H9 (cell line): Measurements from ENCODE around the gene ZSCAN31. TPM values are rescaled to one million over a fixed set of nuclear protein-coding genes. Genes with fewer than 3 reads are reported as not detected.

ENCODE experiments used
- DNase-seq: peaks from one replicate; pipeline ENCODE4 v3.0.0-alpha.2; 2017
- H2AFZ ChIP-seq: one replicate; pipeline ENCODE4 v1.6.1; 2013; ENCODE audit warnings: mild to moderate bottlenecking, low read length, control low read depth, moderate library complexity
- H2AK5ac ChIP-seq: 2 replicates; pipeline ENCODE4 v1.6.1; 2013; ENCODE audit warnings: low read length, control low read depth, mixed read lengths; ENCODE audit not compliant: insufficient read length
- H2BK120ac ChIP-seq: one replicate; pipeline ENCODE4 v1.6.1; 2013; ENCODE audit warnings: low read depth, mild to moderate bottlenecking, low read length, control low read depth, inconsistent platforms; ENCODE audit not compliant: poor library complexity, severe bottlenecking
- H2BK12ac ChIP-seq: 2 replicates; pipeline ENCODE4 v1.6.1; 2013; ENCODE audit warnings: low read length, control low read depth, mixed read lengths, low read depth; ENCODE audit not compliant: insufficient read length
- H2BK15ac ChIP-seq: 2 replicates; pipeline ENCODE4 v1.6.1; 2013; ENCODE audit warnings: low read depth, low read length, control low read depth
- H2BK20ac ChIP-seq: one replicate; pipeline ENCODE4 v1.6.1; 2013; ENCODE audit warnings: low read depth, mild to moderate bottlenecking, low read length, control low read depth, inconsistent platforms; ENCODE audit not compliant: poor library complexity, severe bottlenecking
- H2BK5ac ChIP-seq: 2 replicates; pipeline ENCODE4 v1.6.1; 2013; ENCODE audit warnings: low read length, control low read depth, mixed read lengths; ENCODE audit not compliant: insufficient read length
- H3K14ac ChIP-seq: 2 replicates; pipeline ENCODE4 v1.6.1; 2013; ENCODE audit warnings: low read length, control low read depth; ENCODE audit not compliant: insufficient read depth
- H3K18ac ChIP-seq: 2 replicates; pipeline ENCODE4 v1.6.1; 2013; ENCODE audit warnings: low read depth, mild to moderate bottlenecking, mixed read lengths, low read length, control low read depth; ENCODE audit not compliant: insufficient read length
- H3K23ac ChIP-seq: 2 replicates; pipeline ENCODE4 v1.6.1; 2013; ENCODE audit warnings: low read length, control low read depth, mixed read lengths, low read depth; ENCODE audit not compliant: insufficient read length
- H3K23me2 ChIP-seq: 2 replicates; pipeline ENCODE4 v1.6.1; 2013; ENCODE audit warnings: low read depth, mild to moderate bottlenecking, mixed read lengths, low read length, control low read depth; ENCODE audit not compliant: insufficient read length, poor library complexity, severe bottlenecking
- H3K27ac ChIP-seq: 2 replicates; pipeline ENCODE4 v1.5.1; 2013; ENCODE audit warnings: low read length, control low read depth, mixed read lengths, low read depth; ENCODE audit not compliant: insufficient read length
- H3K27me3 ChIP-seq: 2 replicates; pipeline ENCODE4 v1.6.1; 2013; ENCODE audit warnings: low read length, control low read depth, inconsistent platforms; ENCODE audit not compliant: insufficient read depth
- H3K4ac ChIP-seq: 2 replicates; pipeline ENCODE4 v1.6.1; 2013; ENCODE audit warnings: low read depth, mild to moderate bottlenecking, control low read depth, inconsistent platforms, low read length, moderate library complexity
- H3K4me1 ChIP-seq: 2 replicates; pipeline ENCODE4 v1.6.1; 2013; ENCODE audit warnings: low read length, control low read depth, inconsistent platforms; ENCODE audit not compliant: insufficient read depth
- H3K4me2 ChIP-seq: 2 replicates; pipeline ENCODE4 v1.6.1; 2013; ENCODE audit warnings: low read length, control low read depth, mixed read lengths; ENCODE audit not compliant: insufficient read length, insufficient read depth
- H3K56ac ChIP-seq: 2 replicates; pipeline ENCODE4 v1.6.1; 2013; ENCODE audit warnings: low read depth, mild to moderate bottlenecking, mixed read lengths, low read length, control low read depth; ENCODE audit not compliant: insufficient read length
- H3K79me1 ChIP-seq: 2 replicates; pipeline ENCODE4 v1.6.1; 2013; ENCODE audit warnings: low read depth, mild to moderate bottlenecking, moderate library complexity, low read length, control low read depth, inconsistent platforms; ENCODE audit not compliant: insufficient read depth, poor library complexity, severe bottlenecking
- H3K79me2 ChIP-seq: 2 replicates; pipeline ENCODE4 v1.6.1; 2013; ENCODE audit warnings: low read length, control low read depth, inconsistent platforms; ENCODE audit not compliant: insufficient read depth
- H3K9ac ChIP-seq: 2 replicates; pipeline ENCODE4 v1.6.1; 2013; ENCODE audit warnings: low read length, control low read depth, mixed read lengths; ENCODE audit not compliant: insufficient read length; ENCODE audit errors: extremely low read depth
- H3K9me3 ChIP-seq: one replicate; pipeline ENCODE4 v1.6.1; 2013; ENCODE audit warnings: low read depth, low read length, inconsistent platforms; ENCODE audit not compliant: control insufficient read depth
- H3T11ph ChIP-seq: one replicate; pipeline ENCODE4 v1.6.1; 2013; ENCODE audit warnings: mild to moderate bottlenecking, low read length, control low read depth, inconsistent platforms
- H4K20me1 ChIP-seq: one replicate; pipeline ENCODE4 v1.6.1; 2013; ENCODE audit not compliant: control insufficient read depth, insufficient read length, insufficient read depth
- H4K5ac ChIP-seq: 2 replicates; pipeline ENCODE4 v1.6.1; 2013; ENCODE audit warnings: low read depth, mild to moderate bottlenecking, mixed read lengths, low read length, control low read depth; ENCODE audit not compliant: insufficient read length
- H4K8ac ChIP-seq: replicated peaks from 2 replicates; pipeline ENCODE4 v1.6.1; 2013; ENCODE audit warnings: low read length, control low read depth, mixed read lengths, low read depth; ENCODE audit not compliant: insufficient read length
- H4K91ac ChIP-seq: 2 replicates; pipeline ENCODE4 v1.6.1; 2013; ENCODE audit warnings: low read depth, mild to moderate bottlenecking, moderate library complexity, mixed read lengths, low read length, control low read depth; ENCODE audit not compliant: insufficient read length
- H3K27ac Mint-ChIP-seq, 3 experiments: 2 replicates in 2 of 3; 3 replicates in 1 of 3; pipeline ENCODE4 v1.8.0; 2020 to 2021; ENCODE audit warnings: mixed read lengths in 3 of 3, mild to moderate bottlenecking in 1 of 3, moderate library complexity in 1 of 3
- H3K27me3 Mint-ChIP-seq: 2 replicates; pipeline ENCODE4 v1.8.0; 2021; ENCODE audit warnings: low read depth, mild to moderate bottlenecking, moderate library complexity, mixed read lengths
- H3K36me3 Mint-ChIP-seq, 3 experiments: 2 replicates in 2 of 3; 3 replicates in 1 of 3; pipeline ENCODE4 v1.8.0; 2020 to 2021; ENCODE audit warnings: low read depth in 3 of 3, mixed read lengths in 3 of 3; ENCODE audit not compliant: insufficient read depth in 1 of 3
- H3K4me1 Mint-ChIP-seq, 2 experiments: 2 replicates each; pipeline ENCODE4 v1.8.0; 2020; ENCODE audit warnings: mixed read lengths in 2 of 2
- H3K4me3 Mint-ChIP-seq, 2 experiments: 2 replicates in 1 of 2; 3 replicates in 1 of 2; pipeline ENCODE4 v1.8.0; 2020 to 2021; ENCODE audit warnings: mild to moderate bottlenecking in 2 of 2, mixed read lengths in 2 of 2, moderate library complexity in 1 of 2
- H3K9me3 Mint-ChIP-seq, 2 experiments: 2 replicates in 1 of 2; 3 replicates in 1 of 2; pipeline ENCODE4 v1.8.0; 2020; ENCODE audit warnings: mild to moderate bottlenecking in 2 of 2, mixed read lengths in 2 of 2, moderate library complexity in 1 of 2
- WGBS: extraction: QIAGEN DNeasy Blood & Tissue Kit; methylation state at CpG from one replicate; pipeline ENCODE4 v1.1.7; 2013; ENCODE audit warnings: missing lambda C conversion rate, low lambda C conversion rate, mixed read lengths; ENCODE audit not compliant: insufficient read length; ENCODE audit errors: extremely low coverage; 5-methylcytosine and 5-hydroxymethylcytosine counted together
- total RNA-seq: library from RNA; stranded (reverse); gene quantifications from 2 replicates; pipeline ENCODE4 v1.2.1, GENCODE V29; 2021
- TF ChIP-seq, protein P1 (sequence below): fragments of 200-600 bp; sonication (generic); conservative IDR thresholded peaks from 3 replicates; pipeline ENCODE4 v1.8.0; 2021; ENCODE audit warnings: antibody characterized with exemption, mild to moderate bottlenecking

ZSCAN31 gene
- total RNA-seq, 1 experiment from 2014 or later, result 7.1 TPM

GRCh38 chr6:28330041-28330440 is 5.9 kb downstream of the ZSCAN31 start:
- no peak overlapping the region for H3K23ac ChIP-seq
- H2AFZ ChIP-seq, result no peak overlapping the region
- no peak overlapping the region for H3K9ac ChIP-seq
- H2AK5ac ChIP-seq, result no peak overlapping the region
- H3K27ac ChIP-seq, result no peak overlapping the region
- Mint-ChIP-seq H3K27me3 (no peaks in the 10 kb centered on the region), H3K36me3 (peaks cover 36 to 43% (median 39%) of the 10 kb centered on the region in 3 experiments), H3K27ac (no peak overlapping the region), H3K9me3 (peaks cover 32 to 41% of the 10 kb centered on the region in 2 experiments), H3K4me3 (no peak overlapping the region), H3K4me1 (peaks cover 9% of the 10 kb centered on the region in 2 experiments; a peak in 3 of 4 replicates)
- H2BK20ac ChIP-seq, result no peak overlapping the region
- no peaks in the 10 kb centered on the region for H4K20me1 ChIP-seq
- H2BK5ac ChIP-seq, result no peak overlapping the region
- H2BK12ac ChIP-seq, result no peak overlapping the region
- no peaks in the 10 kb centered on the region for H3K27me3 ChIP-seq
- no peaks in the 10 kb centered on the region for H3K79me1 ChIP-seq
- H3K79me2 ChIP-seq, result no peaks in the 10 kb centered on the region
- H2BK120ac ChIP-seq, result no peak overlapping the region
- TF ChIP-seq, protein P1, sequence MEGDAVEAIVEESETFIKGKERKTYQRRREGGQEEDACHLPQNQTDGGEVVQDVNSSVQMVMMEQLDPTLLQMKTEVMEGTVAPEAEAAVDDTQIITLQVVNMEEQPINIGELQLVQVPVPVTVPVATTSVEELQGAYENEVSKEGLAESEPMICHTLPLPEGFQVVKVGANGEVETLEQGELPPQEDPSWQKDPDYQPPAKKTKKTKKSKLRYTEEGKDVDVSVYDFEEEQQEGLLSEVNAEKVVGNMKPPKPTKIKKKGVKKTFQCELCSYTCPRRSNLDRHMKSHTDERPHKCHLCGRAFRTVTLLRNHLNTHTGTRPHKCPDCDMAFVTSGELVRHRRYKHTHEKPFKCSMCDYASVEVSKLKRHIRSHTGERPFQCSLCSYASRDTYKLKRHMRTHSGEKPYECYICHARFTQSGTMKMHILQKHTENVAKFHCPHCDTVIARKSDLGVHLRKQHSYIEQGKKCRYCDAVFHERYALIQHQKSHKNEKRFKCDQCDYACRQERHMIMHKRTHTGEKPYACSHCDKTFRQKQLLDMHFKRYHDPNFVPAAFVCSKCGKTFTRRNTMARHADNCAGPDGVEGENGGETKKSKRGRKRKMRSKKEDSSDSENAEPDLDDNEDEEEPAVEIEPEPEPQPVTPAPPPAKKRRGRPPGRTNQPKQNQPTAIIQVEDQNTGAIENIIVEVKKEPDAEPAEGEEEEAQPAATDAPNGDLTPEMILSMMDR, result no peak
- no peak overlapping the region for H3K14ac ChIP-seq
- peaks cover 2% of the 10 kb centered on the region for H3K23me2 ChIP-seq
- WGBS, result no CpG with 5 or more reads among the region's 1 CpG
- no peak overlapping the region for H3K4ac ChIP-seq
- H3K56ac ChIP-seq, result no peak overlapping the region
- H2BK15ac ChIP-seq, result no peak overlapping the region
- peaks cover 24% of the 10 kb centered on the region for H3K9me3 ChIP-seq
- no peak for DNase-seq
- no peaks in the 10 kb centered on the region for H3K4me1 ChIP-seq
- H3K18ac ChIP-seq, result no peak overlapping the region
- no peak overlapping the region for H4K5ac ChIP-seq
- no peak overlapping the region for H3K4me2 ChIP-seq
- no peak overlapping the region for H4K8ac ChIP-seq
- no peak overlapping the region for H4K91ac ChIP-seq
- H3T11ph ChIP-seq, result no peak overlapping the region
